GM13976 (cell line): ENCODE results near the gene CEBPZOS.

Experiments used
- DNase-seq: peaks from one replicate; pipeline ENCODE4 v3.0.0; 2012; ENCODE audit warnings: low spot score
- CTCF ChIP-seq: IDR thresholded peaks from 2 replicates; pipeline ENCODE4 v1.5.1; 2012; ENCODE audit warnings: borderline replicate concordance, mild to moderate bottlenecking; ENCODE audit not compliant: insufficient read depth; ENCODE audit errors: extremely low read depth, missing control alignments, control extremely low read depth
- in situ Hi-C: fragments of 300-500 bp; cut with MboI; formaldehyde crosslinking; loops from one replicate; pipeline ENCODE4 v1.12.0; 2022; ENCODE audit warnings: low sequenced_read_pairs, mixed read lengths, inconsistent platforms; ENCODE audit not compliant: unreplicated experiment

The CEBPZOS gene

DNA sequence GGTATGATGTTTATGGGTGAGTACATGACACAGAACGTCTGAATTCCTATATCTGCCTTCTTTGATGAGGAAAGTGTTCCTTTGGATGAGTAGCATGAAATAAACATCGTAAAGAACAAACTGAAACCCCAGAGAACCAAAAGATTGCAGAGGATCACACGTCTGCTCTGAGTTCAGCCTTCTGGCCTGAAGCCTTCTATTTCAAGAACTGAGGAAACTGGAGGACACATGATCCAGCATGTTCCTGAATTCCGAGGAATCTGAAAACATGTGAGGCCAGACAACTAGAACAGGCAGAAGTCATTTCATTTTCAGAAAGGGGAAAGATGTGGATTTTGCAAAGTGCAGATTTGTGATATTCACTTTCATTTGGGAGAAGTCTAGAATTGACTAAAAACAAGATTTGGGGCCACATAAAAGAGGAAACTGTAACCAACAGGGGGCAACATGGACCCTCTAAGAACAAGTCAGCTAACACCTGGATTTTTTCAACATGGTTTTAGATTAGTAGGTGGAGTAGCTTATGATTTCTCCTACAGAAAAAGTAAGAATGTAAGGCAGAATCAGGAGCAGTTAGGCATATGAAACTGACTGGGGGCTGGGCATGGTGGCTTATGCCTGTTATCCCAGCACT, 16.2 kb upstream of the CEBPZOS start:
- in situ Hi-C loops: no loop called here
- DNase-seq: no peak
- TF ChIP-seq CTCF: no peak

DNA sequence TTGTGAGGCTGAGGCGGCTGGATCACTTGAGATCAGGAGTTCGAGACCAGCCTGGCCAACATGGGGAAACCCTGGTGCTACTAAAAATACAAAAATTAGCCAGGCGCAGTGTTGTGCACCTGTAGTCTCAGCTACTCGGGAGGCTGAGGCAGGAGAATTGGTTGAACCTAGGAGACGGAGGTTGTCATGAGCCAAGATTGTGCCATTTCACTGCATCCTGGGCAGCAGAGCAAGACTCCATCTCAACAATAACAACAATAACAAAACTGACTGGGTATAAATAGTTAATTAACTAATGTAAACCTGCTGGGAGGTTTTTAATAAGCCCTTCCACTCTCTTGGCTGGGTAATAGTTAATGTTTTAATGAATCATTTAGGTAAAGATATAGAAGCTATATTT, 15.7 kb upstream of the CEBPZOS start:
- DNase-seq: no peak
- TF ChIP-seq CTCF: no peak
- in situ Hi-C loops: no loop called here

DNA sequence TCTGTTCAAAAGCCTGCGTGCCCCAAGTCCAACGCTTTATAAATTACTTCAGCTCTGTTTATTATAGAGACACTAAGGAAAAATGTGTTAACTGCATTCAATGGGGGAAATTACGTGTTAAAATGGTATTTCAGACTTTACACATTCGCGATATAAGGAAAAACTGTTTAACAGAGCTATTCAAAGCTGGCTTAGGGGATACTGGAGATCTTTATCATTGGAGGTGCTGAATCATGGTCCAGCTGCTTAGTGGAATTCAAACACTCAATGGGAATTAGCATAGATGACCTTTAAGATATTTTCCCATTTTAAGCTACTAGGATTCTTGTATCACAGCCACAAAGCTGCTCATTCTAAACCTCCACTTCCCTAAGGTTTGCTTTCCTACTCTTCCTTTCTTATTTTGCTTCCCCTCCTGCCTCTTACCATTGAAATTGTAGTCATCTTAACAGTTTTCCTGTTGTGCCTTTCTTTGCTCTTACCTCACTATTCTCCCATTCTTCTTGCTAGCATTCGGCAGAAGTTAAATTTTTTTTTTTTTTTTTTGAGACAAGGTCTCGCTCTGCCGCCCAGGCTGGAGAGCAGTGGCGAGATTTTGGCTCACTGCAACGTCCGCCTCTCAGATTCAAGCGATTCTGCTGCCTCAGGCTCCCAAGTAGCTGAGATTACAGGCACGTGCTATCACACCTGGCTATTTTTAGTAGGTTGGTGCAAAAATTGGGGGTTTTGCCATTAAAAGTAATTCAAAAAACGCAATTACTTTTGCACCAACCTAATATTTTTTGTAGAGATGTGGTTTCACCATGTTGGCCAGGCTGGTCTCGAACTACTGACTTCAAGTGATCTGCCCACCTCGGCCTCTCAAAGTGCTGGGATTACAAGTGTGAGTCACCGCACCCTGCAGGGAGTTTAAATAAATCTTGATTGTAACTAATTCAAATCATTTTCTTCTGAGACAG, 14.3 kb upstream of the CEBPZOS start:
- DNase-seq: no peak
- in situ Hi-C loops: no loop called here

DNA sequence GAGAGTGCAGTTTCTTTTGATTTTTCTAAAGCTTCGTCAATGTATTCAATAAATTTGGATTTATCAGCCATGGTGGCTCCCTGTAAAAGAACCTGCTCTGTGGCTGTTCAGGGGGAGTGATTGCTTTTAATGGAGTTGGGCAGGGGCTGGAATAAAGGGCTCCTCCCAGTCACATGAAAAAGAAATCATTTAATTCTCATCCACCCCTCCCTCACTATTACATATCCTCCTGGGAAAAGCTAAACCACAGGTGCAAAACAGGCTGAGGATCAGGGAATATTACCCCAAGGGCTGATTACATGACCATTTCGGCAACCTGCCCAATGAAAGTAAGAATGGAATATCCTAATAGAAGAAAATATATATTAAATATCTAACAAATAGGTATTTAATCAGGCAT, 7.7 kb upstream of the CEBPZOS start, which contains the start of gene SULT6B1:
Gene SULT6B1 (minus strand): TSS at position 101 of the 400 bp plus-strand sequence. CDS start 30 bp downstream, at position 71.
- DNase-seq: no peak
- no peak for TF ChIP-seq CTCF
- in situ Hi-C loops: no loop called here

More for the DNA sequence above, 14.3 kb upstream of the CEBPZOS start:
- TF ChIP-seq CTCF: no peak

DNA sequence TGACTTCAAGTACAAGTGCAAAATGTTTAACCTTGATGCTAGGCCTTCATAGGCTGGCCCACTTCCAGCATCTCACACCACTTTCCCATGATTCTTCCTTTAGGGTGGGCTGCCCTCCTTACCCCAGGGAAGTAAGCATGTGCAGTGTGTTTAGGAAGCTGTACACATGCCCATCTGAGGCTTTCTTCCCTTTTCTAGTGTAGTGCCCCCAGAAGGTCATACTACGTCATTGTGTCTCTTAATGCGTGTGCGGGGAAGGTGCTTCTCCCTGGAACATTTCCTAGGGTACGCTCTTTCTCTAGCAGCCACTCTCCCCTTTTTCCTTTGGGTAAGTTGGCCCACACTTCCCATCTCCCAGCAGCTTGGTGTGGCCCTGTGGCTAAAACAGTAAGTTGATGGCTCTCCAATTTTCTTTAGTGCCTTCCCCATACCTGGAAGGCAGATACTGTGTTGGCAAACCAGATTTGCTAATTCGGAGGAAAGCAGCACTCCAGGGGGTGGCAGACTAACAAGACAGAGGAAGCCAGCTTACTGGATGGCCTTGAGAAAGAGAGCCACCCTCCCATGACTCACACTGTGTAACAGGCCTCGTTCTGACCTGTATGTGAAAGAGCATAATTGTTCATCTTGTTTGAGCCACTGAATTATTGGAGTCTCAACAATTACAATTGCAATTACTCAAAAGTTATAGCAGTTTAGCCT, 6.7 kb upstream of the CEBPZOS start:
- in situ Hi-C loops: no loop called here
- TF ChIP-seq CTCF: no peak
- DNase-seq: no peak

DNA sequence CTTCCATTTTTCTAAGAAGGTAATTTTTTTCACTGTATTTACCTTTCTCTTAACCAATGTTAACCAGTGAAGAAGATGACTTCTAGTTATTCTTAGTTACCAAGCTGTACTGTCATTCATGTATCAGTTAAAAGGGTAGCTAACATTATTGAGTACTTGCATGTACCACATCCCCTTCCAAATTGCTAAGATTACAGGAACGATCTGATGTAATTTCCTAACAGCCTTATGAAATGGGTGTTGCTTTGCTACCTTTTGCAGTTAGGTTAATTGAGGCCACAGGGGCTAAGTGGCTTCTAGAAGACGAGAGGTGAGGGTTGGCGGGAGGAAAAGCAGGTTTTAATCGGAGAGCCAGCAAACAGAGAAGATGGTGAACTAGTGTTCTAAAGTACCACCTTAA, 6.0 kb upstream of the CEBPZOS start:
- no peak for TF ChIP-seq CTCF
- in situ Hi-C loops: no loop called here

More for the DNA sequence above, 6.0 kb upstream of the CEBPZOS start:
- no peak for DNase-seq
